ENCODE measurements around the gene MEI1. TPM values are rescaled to one million over a fixed set of nuclear protein-coding genes. Genes with fewer than 3 reads are reported as not detected.

Gene MEI1
- total RNA-seq, 1 donor, result 0.27 TPM

DNA sequence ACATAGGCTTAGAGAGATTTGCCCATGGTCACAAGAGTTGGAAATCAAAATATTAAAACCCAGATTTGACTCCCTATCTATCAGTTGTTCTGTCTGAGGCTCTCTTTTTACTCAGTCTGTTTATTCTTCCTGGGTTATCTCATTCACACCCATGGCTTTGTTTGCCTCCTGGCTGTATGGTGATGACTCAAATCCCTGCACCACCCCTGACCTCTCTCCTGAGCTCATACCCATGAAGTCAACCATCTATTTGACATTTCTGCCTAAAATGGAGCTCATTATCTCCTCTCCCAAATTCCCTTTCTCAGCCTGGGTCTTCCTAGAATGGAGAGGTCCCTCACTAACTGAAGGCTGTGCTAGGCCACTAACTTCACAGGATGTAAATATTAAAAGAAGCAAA lies 73.3 kb downstream of the MEI1 start:
- no peak overlapping the region for H3K4me3 ChIP-seq (ENCODE audit: low read depth, low read length)
- TF ChIP-seq, protein P1, sequence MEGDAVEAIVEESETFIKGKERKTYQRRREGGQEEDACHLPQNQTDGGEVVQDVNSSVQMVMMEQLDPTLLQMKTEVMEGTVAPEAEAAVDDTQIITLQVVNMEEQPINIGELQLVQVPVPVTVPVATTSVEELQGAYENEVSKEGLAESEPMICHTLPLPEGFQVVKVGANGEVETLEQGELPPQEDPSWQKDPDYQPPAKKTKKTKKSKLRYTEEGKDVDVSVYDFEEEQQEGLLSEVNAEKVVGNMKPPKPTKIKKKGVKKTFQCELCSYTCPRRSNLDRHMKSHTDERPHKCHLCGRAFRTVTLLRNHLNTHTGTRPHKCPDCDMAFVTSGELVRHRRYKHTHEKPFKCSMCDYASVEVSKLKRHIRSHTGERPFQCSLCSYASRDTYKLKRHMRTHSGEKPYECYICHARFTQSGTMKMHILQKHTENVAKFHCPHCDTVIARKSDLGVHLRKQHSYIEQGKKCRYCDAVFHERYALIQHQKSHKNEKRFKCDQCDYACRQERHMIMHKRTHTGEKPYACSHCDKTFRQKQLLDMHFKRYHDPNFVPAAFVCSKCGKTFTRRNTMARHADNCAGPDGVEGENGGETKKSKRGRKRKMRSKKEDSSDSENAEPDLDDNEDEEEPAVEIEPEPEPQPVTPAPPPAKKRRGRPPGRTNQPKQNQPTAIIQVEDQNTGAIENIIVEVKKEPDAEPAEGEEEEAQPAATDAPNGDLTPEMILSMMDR (IDR thresholded peaks at IDR 0.05; ENCODE audit: insufficient read depth, low read length), result no peak
- no peak for DNase-seq (ENCODE audit: low read depth)

DNA sequence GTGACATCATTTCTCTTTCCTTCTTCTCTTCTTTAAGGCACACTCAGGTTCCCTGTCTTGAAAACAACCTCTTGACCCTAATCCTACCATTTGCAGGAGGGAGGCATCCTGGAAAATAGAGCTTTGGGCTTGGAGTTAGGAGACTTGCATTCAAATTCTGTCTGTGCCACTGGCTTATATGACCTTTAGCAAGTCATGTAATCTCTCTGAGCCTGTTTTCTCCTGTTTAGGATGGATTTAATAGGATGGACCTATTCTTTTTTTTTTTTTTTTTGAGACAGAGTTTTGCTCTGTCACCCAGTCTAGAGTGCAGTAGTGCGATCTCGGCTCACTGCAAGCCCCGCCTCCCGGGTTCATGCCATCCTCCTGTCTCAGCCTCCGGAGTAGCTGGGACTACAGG lies 76.0 kb downstream of the MEI1 start:
- TF ChIP-seq, protein P1 (IDR thresholded peaks at IDR 0.05; ENCODE audit: insufficient read depth, low read length), result no peak
- DNase-seq (ENCODE audit: low read depth), result no peak
- H3K4me3 ChIP-seq (ENCODE audit: low read depth, low read length), result no peak overlapping the region

DNA sequence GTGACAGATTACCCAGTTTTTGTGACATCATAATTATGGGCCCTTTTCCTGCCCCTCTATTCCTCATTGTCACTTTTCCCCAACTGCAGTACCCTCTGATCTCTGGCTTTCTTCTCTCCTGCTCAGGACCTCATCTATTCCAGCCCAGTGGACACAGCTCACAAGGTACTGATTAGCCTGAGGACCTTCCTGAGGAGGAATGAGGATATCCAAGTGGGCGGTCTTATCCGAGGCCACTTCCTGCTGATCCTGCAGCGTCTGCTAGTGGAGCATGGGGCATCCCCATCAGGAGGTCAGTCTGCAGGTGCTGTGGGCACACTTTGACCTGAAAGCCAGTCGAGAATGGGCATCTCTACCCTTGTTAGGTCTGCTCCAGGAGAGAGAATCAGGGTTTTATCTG lies 76.7 kb downstream of the MEI1 start:
- TF ChIP-seq, protein P1 (IDR thresholded peaks at IDR 0.05; ENCODE audit: insufficient read depth, low read length), result no peak
- no peak for DNase-seq (ENCODE audit: low read depth)
- H3K4me3 ChIP-seq (ENCODE audit: low read depth, low read length), result no peak overlapping the region

DNA sequence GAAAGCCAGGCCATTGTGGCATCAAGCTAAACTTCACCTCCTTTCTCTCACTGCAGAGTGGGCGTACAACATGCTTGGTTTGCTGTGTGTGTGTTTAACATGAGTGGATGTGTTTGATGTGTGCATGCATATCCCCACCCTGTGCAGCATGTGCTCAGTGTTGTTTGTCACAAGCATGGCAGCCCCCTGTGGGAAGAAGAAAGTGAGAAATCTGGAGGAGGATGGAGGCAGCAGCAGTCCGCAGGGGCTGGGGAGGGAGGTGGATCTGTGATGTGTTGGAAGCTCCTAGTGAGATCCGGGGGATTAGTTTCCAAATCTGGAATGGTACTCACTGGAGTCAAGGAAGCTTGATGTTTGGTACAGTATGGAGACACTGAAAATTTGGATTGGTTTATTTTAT lies 77.1 kb downstream of the MEI1 start:
- TF ChIP-seq, protein P1 (IDR thresholded peaks at IDR 0.05; ENCODE audit: insufficient read depth, low read length), result no peak
- DNase-seq (ENCODE audit: low read depth), result no peak
- H3K4me3 ChIP-seq (ENCODE audit: low read depth, low read length), result no peak overlapping the region

DNA sequence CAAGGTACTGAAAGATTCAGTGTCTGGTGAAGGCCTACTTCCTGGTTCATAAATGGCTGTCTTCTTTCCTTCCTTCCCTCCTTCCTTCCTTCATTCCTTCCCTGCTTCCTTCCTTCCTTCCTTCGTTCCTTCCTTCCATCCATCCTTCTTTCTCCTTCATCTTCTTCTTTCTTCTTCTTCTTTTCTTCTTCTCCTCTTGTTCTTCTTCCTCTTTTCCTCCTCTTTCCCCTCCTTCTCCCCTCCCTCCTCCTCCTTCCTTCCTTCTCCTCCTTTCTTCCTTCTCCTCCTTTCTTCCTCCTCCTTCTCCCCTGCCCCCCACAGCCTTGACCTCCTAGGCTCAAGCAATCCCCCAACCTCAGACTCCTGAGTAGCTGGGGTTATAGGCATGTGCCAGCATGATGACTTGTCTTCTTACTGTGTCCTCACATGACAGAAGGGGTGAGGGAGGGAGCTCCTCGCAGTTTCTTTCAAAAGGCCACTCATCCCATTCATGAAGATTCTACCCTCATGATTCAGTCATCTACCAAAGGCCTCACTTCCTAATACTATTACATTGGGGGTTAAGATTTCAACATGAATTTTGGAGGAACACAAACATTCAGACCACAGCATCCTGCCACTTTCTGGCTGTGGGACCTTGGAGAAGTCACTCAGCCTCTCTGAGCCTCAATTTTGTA lies 78.6 kb downstream of the MEI1 start:
- no peak overlapping the region for H3K4me3 ChIP-seq (ENCODE audit: low read depth, low read length)
- no peak for DNase-seq (ENCODE audit: low read depth)
- TF ChIP-seq, protein P1 (IDR thresholded peaks at IDR 0.05; ENCODE audit: insufficient read depth, low read length), result no peak

DNA sequence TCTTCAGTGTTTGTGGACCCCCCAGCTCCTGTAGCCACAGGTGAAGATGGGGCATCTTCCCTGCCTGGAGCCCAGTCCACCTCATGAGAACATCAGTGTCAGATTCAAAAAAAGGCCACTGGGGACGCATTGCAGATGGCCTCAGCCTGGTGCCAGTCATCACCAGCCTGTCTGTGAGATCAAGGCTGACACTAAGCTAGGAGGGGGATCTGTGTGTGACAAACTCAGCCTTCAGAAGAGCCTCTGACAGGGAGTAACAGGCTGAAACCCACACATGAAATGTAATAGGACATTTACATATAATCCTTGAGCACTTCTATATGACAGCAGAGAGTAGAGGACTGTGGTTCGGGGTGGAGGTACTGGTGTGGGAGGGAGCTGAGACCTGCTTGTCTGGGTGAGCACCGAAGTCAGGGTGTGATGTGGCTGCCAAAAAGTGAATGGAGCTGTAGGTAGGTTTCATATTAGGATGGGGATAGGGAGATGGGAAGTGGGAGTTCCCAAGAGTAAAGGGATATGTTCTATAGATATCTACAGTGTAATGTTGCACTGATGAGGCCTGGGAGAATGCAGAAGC lies 80.7 kb downstream of the MEI1 start:
- DNase-seq (ENCODE audit: low read depth), result no peak
- TF ChIP-seq, protein P1 (IDR thresholded peaks at IDR 0.05; ENCODE audit: insufficient read depth, low read length), result no peak
- no peak overlapping the region for H3K4me3 ChIP-seq (ENCODE audit: low read depth, low read length)
